GM21423 (cell line): Measurements from ENCODE around the gene NR2F6.
"Not testable (repeated sequence)": the region's sequence is repeated elsewhere in the genome, so short reads cannot be mapped to it uniquely, and the experiment has no call there.

Experiments used
- ATAC-seq: cut with Tn5 transposase; IDR thresholded peaks from one replicate; pipeline ENCODE4 v1.9.1; 2021; ENCODE audit warnings: mild to moderate bottlenecking, moderate library complexity; ENCODE audit not compliant: unreplicated experiment

Gene NR2F6

GRCh38 chr19:17214508-17215126 is 31.1 kb downstream of the NR2F6 start:
- no peak for ATAC-seq

DNA sequence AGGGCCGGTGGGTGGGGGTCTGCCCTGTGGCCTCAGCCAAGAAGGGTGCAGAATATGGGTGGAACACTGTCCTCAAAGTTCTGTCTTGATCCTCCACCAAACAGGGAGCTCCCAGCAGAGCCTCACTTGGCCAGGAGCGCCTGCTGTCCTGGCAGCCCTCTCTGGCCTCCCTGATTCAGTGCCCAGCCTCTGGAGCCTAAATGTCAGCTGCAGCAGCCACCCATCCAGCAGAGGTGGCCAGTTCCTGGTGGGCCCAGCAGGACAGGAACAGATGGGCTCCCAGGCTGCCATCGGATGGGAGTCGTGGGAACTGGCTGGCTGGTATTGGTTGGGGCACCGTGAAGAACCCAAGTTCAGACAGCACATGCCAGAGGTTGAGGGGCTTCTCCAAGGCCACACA is 32.4 kb downstream of the NR2F6 start:
- ATAC-seq, result no peak

DNA sequence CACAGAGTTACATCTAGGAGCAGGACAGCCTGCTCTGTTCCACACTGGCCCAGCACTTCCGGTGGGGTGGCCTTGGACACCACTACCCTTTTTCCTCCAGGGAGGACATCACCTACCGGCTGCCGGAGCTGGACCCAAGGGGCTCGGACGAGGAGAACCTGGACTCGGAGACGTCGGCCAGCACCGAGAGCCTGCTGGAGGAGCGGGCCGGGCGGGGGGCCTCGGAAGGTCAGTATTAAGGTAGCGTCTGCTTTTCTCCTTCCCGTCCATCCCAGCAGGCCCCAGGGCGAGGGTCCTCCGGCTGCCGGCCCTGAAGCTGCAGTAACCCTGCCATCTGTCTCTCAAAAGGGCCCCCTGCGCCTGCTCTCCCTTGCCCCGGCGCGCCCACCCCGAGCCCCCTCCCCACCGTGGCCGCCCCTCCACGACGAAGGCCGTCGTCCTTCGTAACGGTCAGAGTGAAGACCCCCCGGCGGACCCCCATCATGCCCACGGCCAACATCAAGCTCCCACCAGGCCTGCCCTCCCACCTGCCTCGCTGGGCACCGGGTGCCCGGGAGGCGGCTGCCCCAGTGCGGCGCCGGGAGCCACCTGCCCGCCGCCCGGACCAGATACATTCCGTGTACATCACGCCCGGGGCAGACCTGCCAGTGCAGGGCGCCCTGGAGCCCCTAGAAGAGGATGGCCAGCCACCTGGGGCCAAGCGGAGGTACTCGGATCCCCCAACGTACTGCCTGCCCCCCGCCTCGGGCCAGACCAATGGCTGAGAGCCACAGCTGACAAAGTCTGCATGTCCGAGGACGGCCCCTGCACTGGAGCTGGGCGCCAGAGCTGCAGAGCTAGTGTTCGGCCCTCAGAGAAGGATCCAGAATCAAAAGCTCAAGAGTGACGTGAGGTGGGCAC is 33.9 kb downstream of the NR2F6 start:
- no peak for ATAC-seq

DNA sequence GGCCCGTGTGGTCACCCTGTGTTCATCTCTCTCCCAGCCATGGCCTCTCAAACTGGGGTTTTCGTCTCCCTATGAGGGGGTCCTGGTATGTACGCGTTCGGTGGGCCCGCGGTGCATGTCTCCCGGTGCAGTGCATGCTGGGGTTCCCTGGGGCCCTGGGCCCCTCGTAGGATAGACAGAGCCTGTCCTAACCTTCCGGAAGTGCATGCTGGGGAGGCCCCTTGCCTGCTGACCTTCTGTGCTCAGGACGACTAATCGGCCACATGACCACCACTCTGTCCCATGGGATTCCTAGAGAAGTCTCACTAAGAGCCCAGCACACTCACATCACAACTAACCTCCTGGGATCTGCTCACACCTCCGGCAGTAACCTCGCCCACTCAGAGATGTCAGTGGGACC is 35.4 kb downstream of the NR2F6 start:
- ATAC-seq, result no peak

GRCh38 chr19:17209126-17210036 is 36.3 kb downstream of the NR2F6 start:
- no peak for ATAC-seq

DNA sequence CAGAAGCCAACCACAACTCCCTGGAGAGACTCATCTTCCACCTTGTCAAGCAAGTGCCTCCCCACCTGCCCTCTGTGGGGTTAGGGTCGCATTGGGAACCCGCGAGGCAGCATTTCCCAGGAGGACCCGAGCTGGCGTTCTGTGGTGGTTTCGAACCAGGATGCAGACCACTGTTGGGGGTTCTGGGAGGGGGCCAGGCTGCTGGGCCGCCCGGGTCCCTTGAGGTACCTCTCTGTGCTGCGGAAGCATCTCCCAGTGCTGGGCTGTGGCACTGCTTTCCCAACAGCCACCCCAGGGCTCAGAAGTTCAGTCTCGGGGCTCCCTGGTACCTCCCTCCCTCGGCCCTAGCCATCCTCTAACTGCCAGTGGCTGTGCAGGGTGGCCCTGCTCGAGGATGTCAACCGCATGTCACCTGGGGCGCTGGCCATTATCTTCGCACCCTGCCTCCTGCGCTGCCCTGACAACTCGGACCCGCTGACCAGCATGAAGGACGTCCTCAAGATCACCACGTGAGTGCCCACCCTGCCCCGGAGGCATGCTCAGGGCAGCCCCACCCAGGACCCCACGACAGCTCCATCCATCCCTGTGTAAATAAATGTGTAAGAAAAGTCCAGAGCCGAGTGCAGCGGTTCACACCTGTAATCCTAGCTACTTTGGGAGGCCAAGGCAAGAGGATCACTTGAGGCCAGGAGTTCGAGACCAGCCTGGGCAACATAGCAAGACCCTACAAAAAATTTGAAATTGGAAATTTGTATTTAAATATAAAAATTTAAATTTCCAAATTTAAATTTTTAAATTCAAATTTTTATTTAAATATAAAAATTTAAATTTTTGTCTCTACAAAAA is 38.8 kb downstream of the NR2F6 start:
- ATAC-seq, result no peak

DNA sequence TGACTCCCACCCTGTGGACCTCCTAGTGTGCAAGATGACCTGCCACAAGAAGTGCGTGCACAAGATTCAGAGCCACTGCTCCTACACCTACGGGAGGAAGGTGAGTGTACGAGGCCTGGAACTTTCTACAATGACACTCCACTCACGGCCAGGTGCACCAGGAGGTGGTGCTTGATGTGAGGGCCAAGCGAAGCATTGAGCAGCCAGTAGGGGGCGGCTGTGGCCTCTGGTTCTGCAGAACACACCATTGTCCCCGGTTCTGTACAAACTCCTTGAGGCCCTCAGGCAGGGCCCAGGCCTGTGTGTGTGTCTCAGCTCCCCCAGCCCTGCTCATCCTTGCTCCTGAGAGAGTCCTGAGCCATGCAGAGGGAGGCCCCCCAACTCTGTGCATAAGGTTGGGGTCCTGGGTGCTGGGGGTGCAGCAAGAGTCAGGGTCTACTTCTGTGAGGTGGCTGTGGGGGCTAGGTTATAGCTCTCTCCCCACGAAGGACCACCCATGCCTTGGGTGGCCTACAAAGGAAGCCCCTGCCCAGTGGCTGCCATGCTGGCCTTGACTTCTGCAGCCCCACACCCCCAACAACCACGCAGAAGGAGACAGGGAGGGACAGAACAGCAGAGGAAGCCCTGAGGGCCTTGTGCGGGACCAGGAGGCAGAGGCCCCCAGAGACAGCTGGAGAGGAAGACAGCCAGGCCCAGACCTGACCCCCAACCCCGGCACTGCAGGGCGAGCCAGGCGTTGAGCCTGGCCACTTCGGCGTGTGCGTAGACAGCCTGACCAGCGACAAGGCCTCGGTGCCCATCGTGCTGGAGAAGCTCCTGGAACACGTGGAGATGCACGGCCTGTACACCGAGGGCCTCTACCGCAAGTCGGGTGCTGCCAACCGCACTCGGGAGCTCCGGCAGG is 40.2 kb downstream of the NR2F6 start:
- ATAC-seq, result no peak

DNA sequence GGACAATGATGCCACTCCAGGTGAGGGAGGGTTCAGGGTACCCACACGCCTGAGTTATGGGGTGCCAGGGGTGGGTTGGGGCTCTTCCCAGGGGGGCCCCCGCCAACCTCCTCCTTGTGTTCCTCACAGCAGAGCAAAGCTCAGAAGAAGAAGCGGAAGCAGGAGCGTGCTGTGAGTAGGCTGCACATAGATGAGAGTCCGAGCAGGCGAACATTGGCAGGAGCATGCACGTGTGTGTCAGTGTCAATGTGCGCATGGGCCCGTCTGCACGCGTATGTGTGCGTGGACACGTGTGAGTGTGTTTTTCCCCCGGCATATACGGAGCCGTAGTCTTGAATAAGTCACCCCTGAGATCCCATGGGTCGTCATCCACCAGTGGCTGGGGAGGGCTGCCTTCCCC is 43.0 kb downstream of the NR2F6 start:
- no peak for ATAC-seq

GRCh38 chr19:17202249-17202648 is 43.5 kb downstream of the NR2F6 start:
- ATAC-seq, result no peak

DNA sequence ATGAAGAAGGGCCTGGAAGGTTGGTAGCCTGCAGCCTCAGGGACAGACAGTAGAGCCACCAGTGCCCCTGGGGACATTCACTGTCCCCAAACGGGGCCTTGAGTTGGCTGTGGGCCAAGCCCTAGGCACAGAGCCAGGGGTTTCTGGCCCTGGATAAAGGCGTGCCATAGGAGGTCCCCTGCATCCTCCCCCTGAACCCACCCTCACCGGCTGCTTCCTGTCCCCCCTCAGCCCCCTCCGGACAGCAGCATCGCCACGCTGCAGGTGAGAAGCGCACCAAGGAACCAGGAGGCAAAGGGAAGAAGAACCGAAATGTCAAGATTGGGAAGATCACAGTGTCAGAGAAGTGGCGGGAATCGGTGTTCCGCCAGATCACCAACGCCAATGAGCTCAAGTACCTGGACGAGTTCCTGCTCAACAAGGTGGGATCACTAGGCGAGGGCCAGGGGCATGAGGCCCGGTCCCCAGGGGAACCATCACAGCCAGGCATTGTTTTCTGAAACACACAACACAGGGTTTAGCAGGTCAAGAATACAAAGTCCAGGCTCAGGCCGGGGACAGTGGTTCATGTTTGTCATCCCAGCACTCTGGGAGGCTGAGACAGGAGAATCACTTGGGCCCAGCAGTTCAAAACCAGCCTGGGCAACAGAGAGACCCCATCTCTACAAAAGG is 45.2 kb downstream of the NR2F6 start:
- ATAC-seq, result no peak

GRCh38 chr19:17197666-17198065 is 48.1 kb downstream of the NR2F6 start:
- no peak for ATAC-seq

DNA sequence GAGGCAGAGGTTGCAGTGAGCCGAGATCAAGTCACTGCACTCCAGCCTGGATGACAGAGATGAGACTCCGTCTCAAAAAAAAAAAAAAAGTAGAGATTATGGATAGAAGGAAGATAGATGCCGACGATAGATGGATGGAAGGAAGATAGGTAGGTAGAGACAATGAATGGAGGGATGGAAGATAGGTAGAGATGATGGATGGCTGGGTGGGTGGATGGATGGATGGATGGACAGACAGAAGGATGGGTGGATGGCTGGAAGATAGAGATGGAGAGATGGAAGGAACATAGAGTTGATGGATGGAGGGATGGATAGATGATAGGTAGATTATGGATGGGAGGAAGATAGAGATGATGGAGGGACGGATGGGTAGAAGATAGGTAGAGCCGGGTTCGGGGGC is 49.1 kb downstream of the NR2F6 start:
- no peak for ATAC-seq

- no peak for ATAC-seq
These were observed 50.6 kb downstream of the NR2F6 start for GRCh38 chr19:17195106-17195505.

DNA sequence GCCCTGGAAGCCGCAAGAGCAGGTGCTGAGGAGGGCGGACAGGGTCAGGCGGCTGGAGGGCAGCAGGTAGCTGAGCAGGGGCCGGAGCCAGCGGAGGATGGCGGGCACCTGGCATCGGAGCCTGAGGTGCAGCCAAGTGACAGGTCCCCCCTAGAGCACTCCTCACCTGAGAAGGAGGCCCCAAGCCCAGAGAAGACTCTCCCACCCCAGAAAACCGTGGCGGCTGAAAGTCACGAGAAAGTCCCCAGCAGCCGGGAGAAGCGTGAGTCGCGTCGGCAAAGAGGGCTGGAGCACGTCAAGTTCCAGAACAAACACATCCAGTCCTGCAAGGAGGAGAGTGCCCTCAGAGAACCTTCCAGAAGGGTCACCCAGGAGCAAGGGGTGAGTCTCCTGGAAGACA is 51.1 kb downstream of the NR2F6 start:
- ATAC-seq, result no peak

DNA sequence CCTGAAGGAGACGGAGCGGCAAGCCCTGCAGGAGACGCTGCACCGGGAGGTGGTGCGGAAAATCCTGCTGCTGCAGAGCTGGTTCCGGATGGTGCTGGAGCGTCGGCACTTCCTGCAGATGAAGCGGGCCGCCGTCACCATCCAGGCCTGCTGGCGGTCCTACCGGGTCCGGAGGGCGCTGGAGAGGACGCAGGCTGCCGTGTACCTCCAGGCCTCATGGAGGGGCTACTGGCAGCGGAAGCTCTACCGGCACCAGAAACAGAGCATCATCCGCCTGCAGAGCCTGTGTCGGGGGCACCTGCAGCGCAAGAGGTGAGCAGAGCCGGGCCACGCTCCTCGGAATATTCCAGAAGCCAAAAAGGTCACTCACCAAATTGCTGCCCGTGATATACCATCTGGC is 53.0 kb downstream of the NR2F6 start:
- ATAC-seq, result no peak

GRCh38 chr19:17191736-17192135 is 54.0 kb downstream of the NR2F6 start:
- ATAC-seq, result not testable (repeated sequence)

DNA sequence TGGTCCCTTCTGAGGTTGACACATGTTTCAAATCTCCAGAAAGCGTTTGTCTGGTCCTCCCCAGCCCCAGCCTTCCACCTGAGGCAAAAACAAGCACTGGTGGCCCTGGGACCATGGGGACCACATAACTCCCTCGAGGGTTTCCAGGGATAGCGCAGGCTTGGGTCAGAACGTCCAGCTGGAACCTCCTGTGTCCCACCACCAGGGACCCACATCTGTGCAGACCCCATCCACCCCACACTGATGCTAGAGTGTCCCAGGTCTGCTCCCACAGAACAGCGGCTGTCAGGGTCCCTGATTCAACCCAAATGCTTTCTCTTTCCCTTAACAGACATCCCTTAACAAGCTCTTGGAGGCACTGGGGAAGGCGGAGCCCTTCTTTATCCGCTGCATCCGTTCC is 60.1 kb downstream of the NR2F6 start:
- no peak for ATAC-seq

DNA sequence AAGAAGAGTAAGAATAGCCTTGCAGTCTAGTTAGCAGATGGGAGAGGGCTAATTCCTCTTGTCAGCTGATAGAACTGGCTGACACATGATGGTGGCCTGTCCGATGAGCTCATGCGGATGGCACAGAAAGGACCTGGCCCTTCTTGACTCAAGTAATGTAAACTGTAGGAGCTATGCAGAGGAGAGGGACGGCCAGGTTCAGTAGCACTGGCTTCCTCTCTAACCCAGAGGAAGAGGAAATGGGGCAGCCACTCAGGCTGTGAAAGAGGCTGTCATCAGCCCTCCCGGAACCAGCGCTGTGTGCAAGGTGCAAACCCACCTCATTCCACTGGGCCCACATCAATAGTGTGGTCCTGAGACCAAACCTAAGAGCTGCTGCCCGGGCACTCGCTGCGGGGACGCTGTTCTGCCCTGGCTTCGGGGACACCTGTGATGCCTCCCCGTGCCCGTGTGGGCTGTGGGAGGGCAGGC is 61.3 kb downstream of the NR2F6 start:
- ATAC-seq, result no peak

GRCh38 chr19:17183858-17184321 is 61.8 kb downstream of the NR2F6 start:
- ATAC-seq, result no peak
